K562 (cell line): ENCODE data around the gene ATL3. TPM values are rescaled to one million over a fixed set of nuclear protein-coding genes. Genes with fewer than 3 reads are reported as not detected.

Experiments used
- BACH1 ChIP-seq: fragments of 200-800 bp; sonication (Bioruptor generic); IDR thresholded peaks from 2 replicates; pipeline ENCODE4 v1.6.1; 2016; ENCODE audit warnings: missing genetic modification characterization, missing compliant biosample characterization
- MAFG ChIP-seq: fragments of 450-650 bp; conservative IDR thresholded peaks from 2 replicates; pipeline ENCODE4 v1.6.1; 2016; ENCODE audit warnings: missing genetic modification characterization, missing compliant biosample characterization
- NELFE ChIP-seq: IDR thresholded peaks from 2 replicates; pipeline ENCODE4 v1.6.1; 2011; ENCODE audit warnings: mild to moderate bottlenecking; ENCODE audit not compliant: insufficient read depth, insufficient read length
- SRSF9 ChIP-seq: fragments of 200-400 bp; formaldehyde crosslinking; IDR thresholded peaks from 2 replicates; pipeline ENCODE4 v1.6.1; 2017; ENCODE audit warnings: low read depth, low read length, borderline replicate concordance
- polyA plus RNA-seq, 8 experiments: library from polyadenylated mRNA; depleted of rRNA in 4 of 8; stranded (reverse) in 5 of 8; unstranded in 3 of 8; fragments of >200 nt; fragmentation: Nextera tagmentation in 2 of 8; fragmentation: Illumina TruSeq in 1 of 8; extraction: Ambion mirVana in 2 of 8; extraction: Trizol in 1 of 8; gene quantifications; 2 replicates each; pipeline versions ENCODE4 v1.2.1 to v1.2.3, GENCODE V29; 2011 to 2014; ENCODE audit warnings: inconsistent platforms in 1 of 8, missing spikeins in 1 of 8
- total RNA-seq, 7 experiments: library from RNA; depleted of rRNA in 6 of 7; stranded (reverse); fragments of >200 nt in 6 of 7; fragmentation: Illumina TruSeq in 2 of 7; extraction: Trizol in 2 of 7; gene quantifications; 2 replicates each; pipeline versions ENCODE4 v1.2.1 to v1.2.3, GENCODE V29; 2011 to 2021; ENCODE audit warnings: low replicate concordance in 1 of 7
- TF ChIP-seq, protein P1 (sequence below), 2 experiments: fragments of 150-350 bp in 1 of 2; IDR thresholded peaks; 2 replicates each; pipeline ENCODE4 v1.6.1; 2012 to 2016; ENCODE audit warnings: low read depth in 2 of 2, low read length in 2 of 2, mild to moderate bottlenecking in 1 of 2, moderate library complexity in 1 of 2
- TF ChIP-seq, protein P2 (sequence below): fragments of 200-600 bp; sonication (generic); IDR thresholded peaks from one replicate; pipeline ENCODE4 v1.6.1; 2012; ENCODE audit warnings: mild to moderate bottlenecking, low read depth, low read length, inconsistent platforms
- TF ChIP-seq, protein P3 (sequence below), 2 experiments: IDR thresholded peaks; 2 replicates each; pipeline ENCODE4 v1.6.1; 2012; ENCODE audit warnings: improper control_type of control experiment in 2 of 2, low read depth in 2 of 2, low read length in 2 of 2, borderline replicate concordance in 1 of 2

The ATL3 gene
- total and polyA plus RNA-seq, 9 of the 15 experiments (the other 6 are each of a cell fraction or from before 2014, with no cell fraction given): 18.2 to 39.8 (median 23.9) TPM

DNA sequence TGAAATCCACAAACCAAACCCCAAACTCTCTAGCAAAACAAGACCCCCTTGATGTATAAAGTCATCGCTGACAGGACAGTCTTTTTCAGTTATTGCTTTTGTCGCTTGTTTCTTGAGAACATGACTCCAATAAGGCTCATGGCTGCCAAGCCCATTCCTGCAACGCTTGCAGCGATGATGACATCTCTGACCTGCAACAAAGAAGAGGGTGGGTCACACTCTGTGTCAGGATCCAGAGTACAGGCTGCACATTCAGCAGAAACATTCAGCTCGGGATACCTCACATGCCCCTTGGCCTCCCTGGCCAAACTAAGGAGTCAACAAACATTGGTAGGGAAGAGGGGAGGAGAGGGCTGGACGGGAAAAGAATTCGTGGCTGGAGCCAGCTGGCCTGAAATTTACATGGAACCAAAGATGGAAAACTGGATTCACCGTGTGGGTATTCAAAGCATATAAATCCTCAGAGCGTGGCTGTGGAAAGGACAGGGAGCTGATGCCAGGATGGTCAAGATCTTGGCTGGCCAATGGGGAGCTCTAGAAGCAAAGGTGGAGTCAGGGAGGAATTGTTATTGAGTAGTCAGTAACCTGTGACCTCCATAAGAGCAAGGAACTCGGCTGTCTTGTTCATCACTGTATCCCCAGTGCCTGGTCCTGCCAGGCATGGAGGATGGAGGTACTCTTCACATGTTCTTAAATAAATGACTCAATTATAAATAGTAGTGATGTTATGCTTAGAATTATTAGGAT lies 96.1 kb downstream of the ATL3 start (continued):
- TF ChIP-seq MAFG: peak; percentile 13; the same call in 1 of the 2 replicates
- no peak for TF ChIP-seq NELFE
- TF ChIP-seq, protein P1, sequence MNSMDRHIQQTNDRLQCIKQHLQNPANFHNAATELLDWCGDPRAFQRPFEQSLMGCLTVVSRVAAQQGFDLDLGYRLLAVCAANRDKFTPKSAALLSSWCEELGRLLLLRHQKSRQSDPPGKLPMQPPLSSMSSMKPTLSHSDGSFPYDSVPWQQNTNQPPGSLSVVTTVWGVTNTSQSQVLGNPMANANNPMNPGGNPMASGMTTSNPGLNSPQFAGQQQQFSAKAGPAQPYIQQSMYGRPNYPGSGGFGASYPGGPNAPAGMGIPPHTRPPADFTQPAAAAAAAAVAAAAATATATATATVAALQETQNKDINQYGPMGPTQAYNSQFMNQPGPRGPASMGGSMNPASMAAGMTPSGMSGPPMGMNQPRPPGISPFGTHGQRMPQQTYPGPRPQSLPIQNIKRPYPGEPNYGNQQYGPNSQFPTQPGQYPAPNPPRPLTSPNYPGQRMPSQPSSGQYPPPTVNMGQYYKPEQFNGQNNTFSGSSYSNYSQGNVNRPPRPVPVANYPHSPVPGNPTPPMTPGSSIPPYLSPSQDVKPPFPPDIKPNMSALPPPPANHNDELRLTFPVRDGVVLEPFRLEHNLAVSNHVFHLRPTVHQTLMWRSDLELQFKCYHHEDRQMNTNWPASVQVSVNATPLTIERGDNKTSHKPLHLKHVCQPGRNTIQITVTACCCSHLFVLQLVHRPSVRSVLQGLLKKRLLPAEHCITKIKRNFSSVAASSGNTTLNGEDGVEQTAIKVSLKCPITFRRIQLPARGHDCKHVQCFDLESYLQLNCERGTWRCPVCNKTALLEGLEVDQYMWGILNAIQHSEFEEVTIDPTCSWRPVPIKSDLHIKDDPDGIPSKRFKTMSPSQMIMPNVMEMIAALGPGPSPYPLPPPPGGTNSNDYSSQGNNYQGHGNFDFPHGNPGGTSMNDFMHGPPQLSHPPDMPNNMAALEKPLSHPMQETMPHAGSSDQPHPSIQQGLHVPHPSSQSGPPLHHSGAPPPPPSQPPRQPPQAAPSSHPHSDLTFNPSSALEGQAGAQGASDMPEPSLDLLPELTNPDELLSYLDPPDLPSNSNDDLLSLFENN (IDR thresholded peaks at IDR 0.05; ENCODE audit: low read depth in 2 of 2, low read length in 2 of 2): 0 out of 4 replicates have a peak, but pooled peaks of 1 of the 2 experiments have one; percentile 4
- TF ChIP-seq BACH1: 0 out of 2 replicates have a peak, but pooled peaks have one; percentile 7
- TF ChIP-seq SRSF9: no peak
- TF ChIP-seq, protein P2, sequence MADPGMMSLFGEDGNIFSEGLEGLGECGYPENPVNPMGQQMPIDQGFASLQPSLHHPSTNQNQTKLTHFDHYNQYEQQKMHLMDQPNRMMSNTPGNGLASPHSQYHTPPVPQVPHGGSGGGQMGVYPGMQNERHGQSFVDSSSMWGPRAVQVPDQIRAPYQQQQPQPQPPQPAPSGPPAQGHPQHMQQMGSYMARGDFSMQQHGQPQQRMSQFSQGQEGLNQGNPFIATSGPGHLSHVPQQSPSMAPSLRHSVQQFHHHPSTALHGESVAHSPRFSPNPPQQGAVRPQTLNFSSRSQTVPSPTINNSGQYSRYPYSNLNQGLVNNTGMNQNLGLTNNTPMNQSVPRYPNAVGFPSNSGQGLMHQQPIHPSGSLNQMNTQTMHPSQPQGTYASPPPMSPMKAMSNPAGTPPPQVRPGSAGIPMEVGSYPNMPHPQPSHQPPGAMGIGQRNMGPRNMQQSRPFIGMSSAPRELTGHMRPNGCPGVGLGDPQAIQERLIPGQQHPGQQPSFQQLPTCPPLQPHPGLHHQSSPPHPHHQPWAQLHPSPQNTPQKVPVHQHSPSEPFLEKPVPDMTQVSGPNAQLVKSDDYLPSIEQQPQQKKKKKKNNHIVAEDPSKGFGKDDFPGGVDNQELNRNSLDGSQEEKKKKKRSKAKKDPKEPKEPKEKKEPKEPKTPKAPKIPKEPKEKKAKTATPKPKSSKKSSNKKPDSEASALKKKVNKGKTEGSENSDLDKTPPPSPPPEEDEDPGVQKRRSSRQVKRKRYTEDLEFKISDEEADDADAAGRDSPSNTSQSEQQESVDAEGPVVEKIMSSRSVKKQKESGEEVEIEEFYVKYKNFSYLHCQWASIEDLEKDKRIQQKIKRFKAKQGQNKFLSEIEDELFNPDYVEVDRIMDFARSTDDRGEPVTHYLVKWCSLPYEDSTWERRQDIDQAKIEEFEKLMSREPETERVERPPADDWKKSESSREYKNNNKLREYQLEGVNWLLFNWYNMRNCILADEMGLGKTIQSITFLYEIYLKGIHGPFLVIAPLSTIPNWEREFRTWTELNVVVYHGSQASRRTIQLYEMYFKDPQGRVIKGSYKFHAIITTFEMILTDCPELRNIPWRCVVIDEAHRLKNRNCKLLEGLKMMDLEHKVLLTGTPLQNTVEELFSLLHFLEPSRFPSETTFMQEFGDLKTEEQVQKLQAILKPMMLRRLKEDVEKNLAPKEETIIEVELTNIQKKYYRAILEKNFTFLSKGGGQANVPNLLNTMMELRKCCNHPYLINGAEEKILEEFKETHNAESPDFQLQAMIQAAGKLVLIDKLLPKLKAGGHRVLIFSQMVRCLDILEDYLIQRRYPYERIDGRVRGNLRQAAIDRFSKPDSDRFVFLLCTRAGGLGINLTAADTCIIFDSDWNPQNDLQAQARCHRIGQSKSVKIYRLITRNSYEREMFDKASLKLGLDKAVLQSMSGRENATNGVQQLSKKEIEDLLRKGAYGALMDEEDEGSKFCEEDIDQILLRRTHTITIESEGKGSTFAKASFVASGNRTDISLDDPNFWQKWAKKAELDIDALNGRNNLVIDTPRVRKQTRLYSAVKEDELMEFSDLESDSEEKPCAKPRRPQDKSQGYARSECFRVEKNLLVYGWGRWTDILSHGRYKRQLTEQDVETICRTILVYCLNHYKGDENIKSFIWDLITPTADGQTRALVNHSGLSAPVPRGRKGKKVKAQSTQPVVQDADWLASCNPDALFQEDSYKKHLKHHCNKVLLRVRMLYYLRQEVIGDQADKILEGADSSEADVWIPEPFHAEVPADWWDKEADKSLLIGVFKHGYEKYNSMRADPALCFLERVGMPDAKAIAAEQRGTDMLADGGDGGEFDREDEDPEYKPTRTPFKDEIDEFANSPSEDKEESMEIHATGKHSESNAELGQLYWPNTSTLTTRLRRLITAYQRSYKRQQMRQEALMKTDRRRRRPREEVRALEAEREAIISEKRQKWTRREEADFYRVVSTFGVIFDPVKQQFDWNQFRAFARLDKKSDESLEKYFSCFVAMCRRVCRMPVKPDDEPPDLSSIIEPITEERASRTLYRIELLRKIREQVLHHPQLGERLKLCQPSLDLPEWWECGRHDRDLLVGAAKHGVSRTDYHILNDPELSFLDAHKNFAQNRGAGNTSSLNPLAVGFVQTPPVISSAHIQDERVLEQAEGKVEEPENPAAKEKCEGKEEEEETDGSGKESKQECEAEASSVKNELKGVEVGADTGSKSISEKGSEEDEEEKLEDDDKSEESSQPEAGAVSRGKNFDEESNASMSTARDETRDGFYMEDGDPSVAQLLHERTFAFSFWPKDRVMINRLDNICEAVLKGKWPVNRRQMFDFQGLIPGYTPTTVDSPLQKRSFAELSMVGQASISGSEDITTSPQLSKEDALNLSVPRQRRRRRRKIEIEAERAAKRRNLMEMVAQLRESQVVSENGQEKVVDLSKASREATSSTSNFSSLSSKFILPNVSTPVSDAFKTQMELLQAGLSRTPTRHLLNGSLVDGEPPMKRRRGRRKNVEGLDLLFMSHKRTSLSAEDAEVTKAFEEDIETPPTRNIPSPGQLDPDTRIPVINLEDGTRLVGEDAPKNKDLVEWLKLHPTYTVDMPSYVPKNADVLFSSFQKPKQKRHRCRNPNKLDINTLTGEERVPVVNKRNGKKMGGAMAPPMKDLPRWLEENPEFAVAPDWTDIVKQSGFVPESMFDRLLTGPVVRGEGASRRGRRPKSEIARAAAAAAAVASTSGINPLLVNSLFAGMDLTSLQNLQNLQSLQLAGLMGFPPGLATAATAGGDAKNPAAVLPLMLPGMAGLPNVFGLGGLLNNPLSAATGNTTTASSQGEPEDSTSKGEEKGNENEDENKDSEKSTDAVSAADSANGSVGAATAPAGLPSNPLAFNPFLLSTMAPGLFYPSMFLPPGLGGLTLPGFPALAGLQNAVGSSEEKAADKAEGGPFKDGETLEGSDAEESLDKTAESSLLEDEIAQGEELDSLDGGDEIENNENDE: no peak
- TF ChIP-seq, protein P3, sequence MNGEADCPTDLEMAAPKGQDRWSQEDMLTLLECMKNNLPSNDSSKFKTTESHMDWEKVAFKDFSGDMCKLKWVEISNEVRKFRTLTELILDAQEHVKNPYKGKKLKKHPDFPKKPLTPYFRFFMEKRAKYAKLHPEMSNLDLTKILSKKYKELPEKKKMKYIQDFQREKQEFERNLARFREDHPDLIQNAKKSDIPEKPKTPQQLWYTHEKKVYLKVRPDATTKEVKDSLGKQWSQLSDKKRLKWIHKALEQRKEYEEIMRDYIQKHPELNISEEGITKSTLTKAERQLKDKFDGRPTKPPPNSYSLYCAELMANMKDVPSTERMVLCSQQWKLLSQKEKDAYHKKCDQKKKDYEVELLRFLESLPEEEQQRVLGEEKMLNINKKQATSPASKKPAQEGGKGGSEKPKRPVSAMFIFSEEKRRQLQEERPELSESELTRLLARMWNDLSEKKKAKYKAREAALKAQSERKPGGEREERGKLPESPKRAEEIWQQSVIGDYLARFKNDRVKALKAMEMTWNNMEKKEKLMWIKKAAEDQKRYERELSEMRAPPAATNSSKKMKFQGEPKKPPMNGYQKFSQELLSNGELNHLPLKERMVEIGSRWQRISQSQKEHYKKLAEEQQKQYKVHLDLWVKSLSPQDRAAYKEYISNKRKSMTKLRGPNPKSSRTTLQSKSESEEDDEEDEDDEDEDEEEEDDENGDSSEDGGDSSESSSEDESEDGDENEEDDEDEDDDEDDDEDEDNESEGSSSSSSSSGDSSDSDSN (IDR thresholded peaks at IDR 0.05; ENCODE audit: borderline replicate concordance in 1 of 2, low read depth in 2 of 2, low read length in 2 of 2): 0 out of 4 replicates have a peak, but pooled peaks of 1 of the 2 experiments have one; percentile 0
